ENCODE data around the gene MYOF.
A peak's percentile ranks its signal among the peaks of the same experiment; 100 is the strongest.
"Not testable (repeated sequence)": the region's sequence is repeated elsewhere in the genome, so short reads cannot be mapped to it uniquely, and the experiment has no call there.

The MYOF gene

GRCh38 chr10:93420944-93421825 is 60.9 kb downstream of the MYOF start:
- no peak for DNase-seq (ENCODE audit: low spot score)

GRCh38 chr10:93420091-93420490 is 62.0 kb downstream of the MYOF start:
- peak; percentile 31 for DNase-seq (ENCODE audit: low spot score)

GRCh38 chr10:93419016-93419415 is 63.1 kb downstream of the MYOF start:
- DNase-seq (ENCODE audit: low spot score) = not testable (repeated sequence)

- no peak for DNase-seq (ENCODE audit: low spot score)
These were observed 64.2 kb downstream of the MYOF start for GRCh38 chr10:93417921-93418320.

- DNase-seq (ENCODE audit: low spot score) = no peak
These were observed 64.9 kb downstream of the MYOF start for GRCh38 chr10:93417266-93417665.

- no peak for DNase-seq (ENCODE audit: low spot score)
These were observed 65.3 kb downstream of the MYOF start for GRCh38 chr10:93416824-93417223.

GRCh38 chr10:93415693-93416092 is 66.4 kb downstream of the MYOF start:
- DNase-seq (ENCODE audit: low spot score) = no peak

- DNase-seq (ENCODE audit: low spot score) = no peak
These were observed 68.9 kb downstream of the MYOF start for GRCh38 chr10:93413252-93413689.

GRCh38 chr10:93412801-93413200 is 69.3 kb downstream of the MYOF start:
- DNase-seq (ENCODE audit: low spot score) = no peak

GRCh38 chr10:93410697-93411348 is 71.3 kb downstream of the MYOF start:
- DNase-seq (ENCODE audit: low spot score) = no peak

- no peak for DNase-seq (ENCODE audit: low spot score)
These were observed 73.4 kb downstream of the MYOF start for GRCh38 chr10:93408783-93409182.

- DNase-seq (ENCODE audit: low spot score) = peak; percentile 54
These were observed 75.6 kb downstream of the MYOF start for GRCh38 chr10:93406364-93407145.

GRCh38 chr10:93404048-93404354 is 78.1 kb downstream of the MYOF start:
- no peak for DNase-seq (ENCODE audit: low spot score)

- no peak for DNase-seq (ENCODE audit: low spot score)
These were observed 78.7 kb downstream of the MYOF start for GRCh38 chr10:93403152-93404047.

GRCh38 chr10:93402192-93402591 is 79.9 kb downstream of the MYOF start:
- DNase-seq (ENCODE audit: low spot score) = no peak

GRCh38 chr10:93398528-93398927 is 83.6 kb downstream of the MYOF start:
- no peak for DNase-seq (ENCODE audit: low spot score)

- no peak for DNase-seq (ENCODE audit: low spot score)
These were observed 85.1 kb downstream of the MYOF start for GRCh38 chr10:93397020-93397419.

- no peak for DNase-seq (ENCODE audit: low spot score)
These were observed 88.9 kb downstream of the MYOF start for GRCh38 chr10:93393211-93393610.

- DNase-seq (ENCODE audit: low spot score) = no peak
These were observed 90.0 kb downstream of the MYOF start for GRCh38 chr10:93392121-93392520.

- DNase-seq (ENCODE audit: low spot score) = peak; percentile 34
These were observed 91.6 kb downstream of the MYOF start for GRCh38 chr10:93390306-93391090.
